Epithelial cell of esophagus (primary cell): ENCODE results near the gene MXRA7.

ENCODE experiments used
- DNase-seq: peaks from one replicate; pipeline ENCODE4 v3.0.0; 2010; ENCODE audit warnings: low read depth
- H3K4me3 ChIP-seq: 2 replicates; pipeline ENCODE4 v1.5.1; 2011; ENCODE audit warnings: mild to moderate bottlenecking, low read length, control low read depth
- TF ChIP-seq, protein P1 (sequence below): IDR thresholded peaks from 2 replicates; pipeline ENCODE4 v1.5.1; 2011; ENCODE audit warnings: low read depth, mild to moderate bottlenecking, low read length, control low read depth, inconsistent platforms; ENCODE audit not compliant: insufficient read depth; ENCODE audit errors: missing control alignments

The MXRA7 gene

DNA sequence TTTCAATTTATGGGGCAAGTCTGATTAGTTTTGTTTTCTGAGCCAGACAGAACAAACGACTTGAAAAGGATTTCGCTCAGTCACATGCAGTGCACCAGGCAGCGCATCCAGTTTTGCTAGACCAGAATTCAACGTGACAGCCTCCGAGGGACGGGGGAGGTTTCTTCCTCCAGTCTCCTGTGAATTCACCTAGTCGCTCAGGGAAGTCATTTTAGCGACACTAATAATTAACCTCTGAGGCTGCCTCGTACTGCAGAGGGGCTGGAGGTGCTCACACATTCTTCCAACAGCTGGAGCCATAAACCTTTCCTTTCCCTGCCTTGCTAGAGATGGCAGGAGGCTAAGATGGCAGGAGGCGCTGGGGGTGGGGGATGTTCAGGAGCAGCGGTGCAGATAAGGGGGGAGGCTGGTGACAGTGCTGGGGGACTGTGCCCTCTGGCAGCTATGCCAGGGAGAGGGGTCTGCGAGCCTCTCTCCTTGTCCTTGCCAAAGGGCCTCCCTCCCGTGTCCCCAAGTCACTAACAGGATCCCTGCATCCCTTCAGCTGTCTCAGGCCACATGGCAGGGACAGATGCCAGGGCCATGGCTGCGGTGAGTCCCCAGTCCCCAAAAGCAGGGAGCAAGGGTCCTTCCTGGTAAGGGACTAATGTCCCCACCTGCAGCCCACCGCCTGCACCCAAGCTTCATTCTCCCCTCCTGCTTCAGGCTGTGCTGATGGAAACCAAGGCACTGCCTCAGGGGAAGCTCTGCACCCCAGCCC, 24.0 kb downstream of the MXRA7 start:
- TF ChIP-seq, protein P1, sequence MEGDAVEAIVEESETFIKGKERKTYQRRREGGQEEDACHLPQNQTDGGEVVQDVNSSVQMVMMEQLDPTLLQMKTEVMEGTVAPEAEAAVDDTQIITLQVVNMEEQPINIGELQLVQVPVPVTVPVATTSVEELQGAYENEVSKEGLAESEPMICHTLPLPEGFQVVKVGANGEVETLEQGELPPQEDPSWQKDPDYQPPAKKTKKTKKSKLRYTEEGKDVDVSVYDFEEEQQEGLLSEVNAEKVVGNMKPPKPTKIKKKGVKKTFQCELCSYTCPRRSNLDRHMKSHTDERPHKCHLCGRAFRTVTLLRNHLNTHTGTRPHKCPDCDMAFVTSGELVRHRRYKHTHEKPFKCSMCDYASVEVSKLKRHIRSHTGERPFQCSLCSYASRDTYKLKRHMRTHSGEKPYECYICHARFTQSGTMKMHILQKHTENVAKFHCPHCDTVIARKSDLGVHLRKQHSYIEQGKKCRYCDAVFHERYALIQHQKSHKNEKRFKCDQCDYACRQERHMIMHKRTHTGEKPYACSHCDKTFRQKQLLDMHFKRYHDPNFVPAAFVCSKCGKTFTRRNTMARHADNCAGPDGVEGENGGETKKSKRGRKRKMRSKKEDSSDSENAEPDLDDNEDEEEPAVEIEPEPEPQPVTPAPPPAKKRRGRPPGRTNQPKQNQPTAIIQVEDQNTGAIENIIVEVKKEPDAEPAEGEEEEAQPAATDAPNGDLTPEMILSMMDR = no peak
- DNase-seq = no peak
- H3K4me3 ChIP-seq = no peak overlapping the region

DNA sequence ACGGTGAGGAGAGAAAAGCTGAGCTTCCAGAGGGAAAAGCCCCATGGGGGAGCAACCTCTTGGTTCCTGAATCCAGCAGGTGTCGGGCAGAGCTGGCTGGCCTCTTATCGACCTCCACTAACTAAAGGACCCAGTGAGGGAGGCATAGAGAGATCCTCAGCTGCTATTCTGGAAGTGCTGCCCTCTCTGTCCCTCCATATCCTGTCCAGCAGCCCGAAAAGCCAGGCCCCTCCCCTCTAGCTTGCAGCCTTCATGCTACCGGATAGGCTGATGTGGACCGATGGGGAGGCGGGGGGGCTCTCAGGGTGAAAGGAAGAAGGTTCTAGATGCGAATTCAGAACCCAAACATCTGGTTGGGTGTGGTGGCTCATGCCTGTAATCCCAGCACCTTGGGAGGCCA, 24.9 kb downstream of the MXRA7 start:
- DNase-seq = no peak
- TF ChIP-seq, protein P1 = no peak
- H3K4me3 ChIP-seq = no peak overlapping the region

DNA sequence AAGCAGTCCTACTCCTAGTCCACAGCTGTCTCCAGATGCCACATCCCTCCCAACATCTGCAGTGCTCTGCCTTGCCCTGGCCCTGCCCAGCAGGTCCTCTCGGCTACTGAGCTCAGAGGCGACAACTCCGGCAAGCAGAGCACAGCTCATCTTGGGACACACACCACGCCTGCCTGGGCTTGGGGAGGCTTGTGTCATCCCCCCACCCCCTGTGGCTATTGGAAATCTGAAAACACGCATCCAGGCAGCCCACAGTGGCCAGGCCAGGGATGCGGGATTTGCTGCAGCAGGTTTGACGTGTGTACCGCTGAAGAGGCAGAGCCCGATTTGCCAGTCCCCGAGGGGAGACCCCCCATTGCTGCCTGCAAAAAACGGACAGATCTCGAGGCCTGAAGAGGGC, 25.4 kb downstream of the MXRA7 start:
- TF ChIP-seq, protein P1 = no peak
- no peak for DNase-seq
- no peak overlapping the region for H3K4me3 ChIP-seq

DNA sequence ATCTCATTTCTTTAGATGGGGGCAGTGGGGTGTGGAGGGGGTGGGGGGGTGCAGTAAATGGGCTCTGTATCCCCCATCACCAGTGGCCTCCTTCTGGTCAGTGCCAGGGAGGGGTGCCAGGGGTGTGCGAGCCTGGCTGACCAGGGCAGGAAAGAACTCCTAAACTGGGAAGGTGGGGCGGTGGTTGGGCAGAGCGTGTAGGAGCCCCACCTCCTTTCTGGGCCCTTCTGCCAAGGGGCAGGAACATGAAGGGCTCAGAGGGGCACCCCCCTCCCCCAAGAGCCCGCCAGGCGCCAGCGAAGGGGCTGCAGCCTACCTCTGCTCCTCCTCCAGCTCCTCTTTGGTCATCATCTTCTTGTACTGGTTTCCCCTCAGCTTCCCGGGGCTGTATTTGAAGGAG, 26.0 kb downstream of the MXRA7 start:
- no peak for DNase-seq
- TF ChIP-seq, protein P1 = no peak
- no peak overlapping the region for H3K4me3 ChIP-seq

DNA sequence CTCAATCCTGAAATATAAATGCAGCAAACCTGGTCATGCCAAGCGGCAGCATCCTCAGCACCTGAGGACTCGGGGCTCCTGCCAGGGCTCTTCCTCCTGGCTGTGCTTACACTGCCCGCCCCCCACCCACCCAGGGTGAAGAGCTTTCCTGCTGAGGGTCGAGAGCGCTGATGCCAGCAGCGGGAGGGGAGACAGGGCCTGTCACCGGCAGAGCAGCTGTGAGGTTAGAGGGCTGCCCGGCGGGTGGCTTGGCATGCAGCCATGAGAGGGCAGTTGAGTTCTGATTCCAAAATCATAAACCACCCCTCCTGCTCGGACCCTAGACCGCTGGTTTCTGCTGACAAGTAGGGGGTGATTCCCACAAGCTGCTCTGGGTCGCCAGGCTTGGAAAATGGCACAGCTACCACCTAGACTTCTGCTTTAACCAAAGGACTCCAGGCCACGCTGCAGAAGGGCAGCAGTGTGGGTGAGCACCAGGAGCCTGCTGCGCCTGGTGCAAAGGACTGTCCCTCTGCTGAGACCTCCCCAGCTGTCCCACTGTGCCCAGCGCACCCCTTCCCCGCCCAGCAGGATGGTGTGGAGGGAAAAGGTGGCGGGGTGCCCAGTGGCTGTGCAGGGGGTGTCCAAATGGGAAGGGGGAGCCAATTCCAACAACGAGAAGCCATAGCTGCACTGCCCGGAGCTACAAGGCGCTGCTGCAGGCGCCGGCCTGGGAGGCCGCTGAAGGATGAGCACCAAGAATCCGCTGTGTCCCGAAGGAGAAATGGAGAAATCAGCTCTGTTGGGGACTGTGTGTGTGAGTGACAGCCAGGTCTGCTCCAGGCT, 26.6 kb downstream of the MXRA7 start:
- TF ChIP-seq, protein P1 = no peak
- DNase-seq = no peak
- no peak overlapping the region for H3K4me3 ChIP-seq

DNA sequence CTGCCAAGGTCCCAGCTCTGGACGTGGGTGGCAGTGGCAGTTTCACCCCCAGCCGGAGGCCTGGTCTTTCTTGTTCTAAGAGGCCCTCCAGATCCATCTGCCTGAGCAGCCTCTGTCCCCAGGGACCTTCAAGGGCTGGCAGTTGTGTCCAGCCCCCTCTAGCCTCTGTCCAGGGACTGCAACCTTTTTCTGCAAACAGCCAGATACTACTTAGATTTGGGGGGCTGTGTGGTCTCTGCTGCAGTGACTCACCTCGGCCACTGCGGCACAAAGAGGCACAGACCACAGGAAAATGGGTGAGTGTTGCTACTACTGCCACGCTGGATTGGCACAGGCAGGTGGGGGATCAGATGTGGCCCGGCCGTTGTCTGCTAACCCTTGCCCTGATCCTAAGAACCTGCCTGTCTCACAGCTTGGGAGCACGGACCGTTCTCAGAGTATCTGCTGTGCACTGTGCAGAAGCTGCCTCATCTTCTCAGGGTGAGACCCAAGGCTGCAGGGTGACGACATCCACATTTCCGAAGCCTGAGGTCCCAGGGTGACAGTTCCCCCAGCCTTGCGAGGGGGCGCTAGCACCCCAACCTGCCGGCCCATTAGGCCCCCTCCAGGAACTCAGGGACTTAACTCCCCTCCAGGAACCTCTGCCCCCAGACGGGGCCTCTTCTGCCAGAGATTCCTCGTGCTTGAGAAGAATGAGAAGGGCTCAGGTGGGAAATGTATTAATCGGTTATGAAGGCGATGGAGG, 27.6 kb downstream of the MXRA7 start:
- no peak for DNase-seq
- TF ChIP-seq, protein P1 = no peak
- no peak overlapping the region for H3K4me3 ChIP-seq
